ENCODE results near the gene KRTAP5-5. TPM values are rescaled to one million over a fixed set of nuclear protein-coding genes. Genes with fewer than 3 reads are reported as not detected.

The KRTAP5-5 gene
- total and polyA plus RNA-seq, 5 donors from 2014 or later, result not detected

Other genes with a start within 250 kb of the KRTAP5-5 start
- 0.42 TPM for gene BRSK2, start 239.8 kb upstream of the KRTAP5-5 start, total RNA-seq
- gene BRSK2, start 239.8 kb upstream of the KRTAP5-5 start, polyA plus RNA-seq, result under 1 TPM in 3 of 4 donors, not detected in 1; 0.07 to 0.09 (median 0.07) TPM
- gene MOB2, start 143.0 kb upstream of the KRTAP5-5 start, total RNA-seq, result 87.8 TPM
- gene MOB2, start 143.0 kb upstream of the KRTAP5-5 start, polyA plus RNA-seq, result 10 to 100 TPM; 55.7 to 70.1 (median 66.8) TPM
- gene DUSP8, start 57.5 kb upstream of the KRTAP5-5 start, total RNA-seq, result 71.7 TPM
- under 1 TPM; 0.05 to 0.19 (median 0.07) TPM for gene DUSP8, start 57.5 kb upstream of the KRTAP5-5 start, polyA plus RNA-seq
- not detected for gene KRTAP5-1, start 44.5 kb upstream of the KRTAP5-5 start, total RNA-seq
- gene KRTAP5-1, start 44.5 kb upstream of the KRTAP5-5 start, polyA plus RNA-seq, result not detected
- 0.35 TPM for gene KRTAP5-2, start 31.5 kb upstream of the KRTAP5-5 start, total RNA-seq
- gene KRTAP5-2, start 31.5 kb upstream of the KRTAP5-5 start, polyA plus RNA-seq, result not detected
- not detected for gene KRTAP5-3, start 21.3 kb upstream of the KRTAP5-5 start, total RNA-seq
- gene KRTAP5-3, start 21.3 kb upstream of the KRTAP5-5 start, polyA plus RNA-seq, result not detected
- not detected for gene KRTAP5-4, start 7.6 kb upstream of the KRTAP5-5 start, total RNA-seq
- not detected for gene KRTAP5-4, start 7.6 kb upstream of the KRTAP5-5 start, polyA plus RNA-seq
- not detected for gene KRTAP5-6, start 67.4 kb downstream of the KRTAP5-5 start, total RNA-seq
- not detected for gene KRTAP5-6, start 67.4 kb downstream of the KRTAP5-5 start, polyA plus RNA-seq
- 2.4 TPM for gene IFITM10, start 120.8 kb downstream of the KRTAP5-5 start, total RNA-seq
- not detected for gene IFITM10, start 120.8 kb downstream of the KRTAP5-5 start, polyA plus RNA-seq
- 104 TPM for gene CTSD, start 134.2 kb downstream of the KRTAP5-5 start, total RNA-seq
- 100 to 1,000 TPM; 147 to 175 (median 155) TPM for gene CTSD, start 134.2 kb downstream of the KRTAP5-5 start, polyA plus RNA-seq
- not detected for gene SYT8, start 205.2 kb downstream of the KRTAP5-5 start, total RNA-seq
- gene SYT8, start 205.2 kb downstream of the KRTAP5-5 start, polyA plus RNA-seq, result not detected
- not detected for gene TNNI2, start 209.2 kb downstream of the KRTAP5-5 start, total RNA-seq
- gene TNNI2, start 209.2 kb downstream of the KRTAP5-5 start, polyA plus RNA-seq, result not detected
- gene LSP1, start 223.3 kb downstream of the KRTAP5-5 start, total RNA-seq, result 453 TPM
- 100 to 1,000 TPM; 381 to 514 (median 444) TPM for gene LSP1, start 223.3 kb downstream of the KRTAP5-5 start, polyA plus RNA-seq